Choroid plexus epithelial cell (primary cell): ENCODE results near the gene SLC39A3.

ENCODE experiments used
- DNase-seq: peaks from one replicate; pipeline ENCODE4 v3.0.0-alpha.2; 2010; ENCODE audit warnings: low read depth
- H3K4me3 ChIP-seq: 2 replicates; pipeline ENCODE4 v1.5.1; 2011; ENCODE audit warnings: low read depth, mild to moderate bottlenecking, control low read depth, low read length, moderate library complexity
- CTCF ChIP-seq: conservative IDR thresholded peaks from 2 replicates; pipeline ENCODE4 v1.5.1; 2011; ENCODE audit warnings: low read depth, mild to moderate bottlenecking, control low read depth, inconsistent platforms, low read length, moderate library complexity

Gene SLC39A3

GRCh38 chr19:2721570-2722540 lies 18.0 kb downstream of the SLC39A3 start:
- no peak for DNase-seq
- no peak overlapping the region for H3K4me3 ChIP-seq
- TF ChIP-seq CTCF, result no peak

GRCh38 chr19:2720777-2721569 lies 18.8 kb downstream of the SLC39A3 start, which contains the start of gene DIRAS1:
TSS of gene DIRAS1 (minus strand) at chr19:2721372. CDS start at chr19:2717806, 3,566 bp downstream.
- no peak for TF ChIP-seq CTCF
- H3K4me3 ChIP-seq, result peak within 1 kb of the TSS; percentile 11

GRCh38 chr19:2719920-2720776 lies 19.7 kb downstream of the SLC39A3 start:
- TF ChIP-seq CTCF, result no peak
- peak; percentile 22 for DNase-seq
- H3K4me3 ChIP-seq, result no peak overlapping the region

More at GRCh38 chr19:2720777-2721569, 18.8 kb downstream of the SLC39A3 start, which contains the start of gene DIRAS1:
- DNase-seq, result no peak

- H3K4me3 ChIP-seq, result no peak overlapping the region
- DNase-seq, result no peak
- no peak for TF ChIP-seq CTCF
Measured at GRCh38 chr19:2719232-2719735, 20.5 kb downstream of the SLC39A3 start.

GRCh38 chr19:2717638-2718541 lies 21.9 kb downstream of the SLC39A3 start:
- no peak for TF ChIP-seq CTCF
- no peak for DNase-seq

More at GRCh38 chr19:2717638-2718541, 21.9 kb downstream of the SLC39A3 start:
- no peak overlapping the region for H3K4me3 ChIP-seq
